Central memory CD4-positive, alpha-beta T cell (primary cell): ENCODE data around the gene CBX1.
A peak's percentile ranks its signal among the peaks of the same experiment; 100 is the strongest.

Experiments
- DNase-seq: peaks from one replicate; pipeline ENCODE4 v3.0.0; 2022

The CBX1 gene

DNA sequence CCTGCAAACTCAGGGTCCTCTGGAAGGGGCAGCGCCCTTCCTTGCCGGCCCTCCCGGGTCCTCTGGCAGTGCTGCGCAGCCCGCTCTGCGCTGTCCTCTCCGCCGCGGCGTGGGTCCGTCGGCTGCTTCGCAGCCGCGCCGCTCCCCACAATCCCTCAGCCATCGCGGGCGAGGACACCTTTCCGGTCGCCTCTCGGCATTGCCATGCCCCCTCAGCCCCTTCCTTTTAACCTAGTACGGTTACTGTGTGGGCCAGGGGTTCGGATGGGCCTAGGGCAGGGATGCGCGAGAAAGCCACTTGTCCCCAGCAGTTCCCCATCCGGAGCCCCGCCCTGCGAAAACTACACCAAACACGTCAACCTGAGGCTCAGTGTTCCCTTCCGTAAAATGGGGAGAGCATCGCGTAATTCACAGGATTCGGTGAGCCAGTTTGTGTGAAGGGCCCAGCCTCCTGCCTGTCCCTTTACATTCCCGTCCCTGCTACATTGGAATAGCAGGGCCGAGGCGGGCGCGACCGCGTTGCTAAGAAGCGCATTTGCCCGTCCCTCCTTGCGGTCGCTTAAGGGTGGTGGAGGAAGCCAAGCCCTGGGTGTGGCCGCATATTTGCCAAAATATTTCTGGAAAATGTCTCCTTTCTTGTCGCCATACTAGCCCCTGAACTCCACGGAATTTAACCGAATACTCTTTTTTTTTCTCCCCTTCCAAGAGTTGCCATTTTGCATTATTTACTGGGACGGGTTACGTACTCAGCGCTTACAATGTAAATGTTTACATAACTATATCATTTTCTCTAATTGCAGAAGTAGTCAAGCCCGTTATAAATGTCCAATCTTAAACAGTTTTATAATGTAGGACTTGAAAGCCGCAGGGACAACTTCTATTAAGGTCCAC is 76.9 kb downstream of the CBX1 start:
- DNase-seq: peak; percentile 48

DNA sequence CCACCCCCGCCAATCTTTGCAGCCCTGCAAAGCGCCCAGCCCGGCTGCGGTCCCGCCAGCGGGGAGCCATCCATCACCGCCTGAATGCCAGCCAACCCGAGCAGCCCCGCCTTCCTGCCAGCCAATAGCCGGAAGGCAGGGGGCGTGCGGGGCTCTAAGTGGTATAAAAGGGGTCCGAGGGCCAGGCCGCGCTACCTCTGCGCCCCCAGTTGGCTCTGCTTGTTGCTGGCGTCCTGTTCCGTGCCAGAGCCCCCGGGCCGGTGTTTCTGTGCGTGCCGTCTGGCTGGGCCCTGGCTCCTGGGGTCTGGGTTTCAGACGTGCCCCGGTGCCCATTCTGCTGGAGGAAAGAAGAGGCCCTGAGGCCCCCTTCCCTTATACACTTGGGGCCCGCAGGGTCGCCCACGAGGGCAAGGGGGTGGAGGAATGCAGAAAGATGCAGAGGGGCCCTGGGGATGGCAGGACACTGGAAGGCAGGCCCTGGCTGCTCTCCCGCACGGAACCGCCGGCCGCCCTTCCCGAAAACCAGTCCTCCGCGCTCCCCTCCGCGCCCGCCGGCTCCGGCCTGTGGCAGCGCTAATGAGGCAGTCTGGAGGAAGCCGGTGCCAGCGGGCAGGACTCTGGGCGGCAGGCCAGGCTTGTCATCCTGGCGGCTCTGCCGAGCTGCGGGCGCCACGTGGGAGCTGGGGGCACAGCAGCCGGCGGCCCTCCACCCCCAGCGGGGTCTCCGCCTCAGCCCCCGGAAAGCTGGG is 77.7 kb downstream of the CBX1 start:
- peak; percentile 24 for DNase-seq

DNA sequence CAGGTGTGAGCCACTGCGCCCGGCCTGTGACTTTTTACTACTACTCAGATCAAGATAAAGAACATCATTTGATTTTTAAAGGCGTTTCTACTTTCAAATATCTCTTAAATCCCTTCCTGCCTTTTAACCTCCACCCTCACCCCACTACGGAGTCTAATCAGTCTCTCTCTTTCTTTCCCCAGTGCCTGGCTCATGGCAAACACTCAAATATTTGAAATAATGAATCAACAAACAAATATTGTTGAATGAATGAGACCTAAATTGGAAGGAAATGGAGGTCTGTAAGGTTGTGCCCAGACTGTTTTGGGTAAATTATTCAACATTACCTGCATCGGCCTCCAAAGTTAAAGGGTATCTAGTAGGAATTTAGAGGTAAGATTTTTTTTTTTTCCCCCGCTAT is 78.4 kb downstream of the CBX1 start:
- no peak for DNase-seq

DNA sequence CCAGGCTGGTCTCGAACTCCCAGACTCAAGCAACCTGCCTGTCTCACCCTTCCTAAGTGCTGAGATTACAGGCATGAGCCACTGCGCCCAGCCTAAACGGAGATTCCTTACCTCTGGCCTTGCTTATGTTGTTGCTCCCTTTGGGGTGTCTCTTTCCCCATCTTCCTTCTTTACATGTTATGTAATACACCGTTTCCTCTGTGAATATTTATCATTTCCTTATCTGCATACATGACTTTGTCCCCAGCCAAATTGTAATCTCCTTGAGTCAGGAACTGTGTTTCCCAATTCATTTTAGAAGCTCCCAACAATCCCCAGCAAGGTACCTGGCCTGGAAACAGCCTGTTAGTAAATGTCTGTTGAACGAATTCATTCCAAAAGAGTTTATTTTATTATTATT is 79.3 kb downstream of the CBX1 start:
- DNase-seq: no peak
